ACHN (cell line): Measurements from ENCODE around the gene FCSK.

Source experiments
- DNase-seq: peaks from one replicate; pipeline ENCODE4 v3.0.0-alpha.2; 2015
- in situ Hi-C: cut with HindIII; loops from 2 replicates; pipeline ENCODE4 v1.10.0; 2017; ENCODE audit warnings: low sequenced_read_pairs, low pct_ligation_motif_present, low pct_unique_long_range_greater_than_20kb

Gene FCSK

GRCh38 chr16:70473446-70474319, 19.3 kb downstream of the FCSK start:
- in situ Hi-C loops = no loop called here
- DNase-seq = no peak

- in situ Hi-C loops = no loop called here
Observed at GRCh38 chr16:70474320-70475053, 20.1 kb downstream of the FCSK start.

GRCh38 chr16:70475054-70475871, 20.9 kb downstream of the FCSK start:
- in situ Hi-C loops = no loop called here
- DNase-seq = no peak

More at GRCh38 chr16:70474320-70475053, 20.1 kb downstream of the FCSK start:
- DNase-seq = no peak

GRCh38 chr16:70476272-70477020, 22.1 kb downstream of the FCSK start:
- DNase-seq = peak; percentile 92
- in situ Hi-C loops = no loop called here

GRCh38 chr16:70478169-70478568, 23.8 kb downstream of the FCSK start:
- no peak for DNase-seq
- in situ Hi-C loops = no loop called here

- in situ Hi-C loops = no loop called here
- DNase-seq = no peak
Observed at GRCh38 chr16:70478912-70479341, 24.5 kb downstream of the FCSK start.

GRCh38 chr16:70480127-70481105, 26.0 kb downstream of the FCSK start:
- no peak for DNase-seq
- in situ Hi-C loops = no loop called here

- in situ Hi-C loops = no loop called here
- no peak for DNase-seq
Observed at GRCh38 chr16:70481929-70482536, 27.6 kb downstream of the FCSK start.

- no peak for DNase-seq
- in situ Hi-C loops = no loop called here
Observed at GRCh38 chr16:70482624-70483023, 28.2 kb downstream of the FCSK start.

GRCh38 chr16:70483426-70483825, 29.0 kb downstream of the FCSK start:
- in situ Hi-C loops = no loop called here
- no peak for DNase-seq

- in situ Hi-C loops = no loop called here
- no peak for DNase-seq
Observed at GRCh38 chr16:70484867-70485266, 30.5 kb downstream of the FCSK start.

GRCh38 chr16:70490261-70490660, 35.9 kb downstream of the FCSK start:
- DNase-seq = no peak
- in situ Hi-C loops = no loop called here

GRCh38 chr16:70493802-70494201, 39.4 kb downstream of the FCSK start:
- DNase-seq = no peak
- in situ Hi-C loops = no loop called here

- in situ Hi-C loops = no loop called here
- DNase-seq = no peak
Observed at GRCh38 chr16:70494202-70494770, 39.9 kb downstream of the FCSK start.

GRCh38 chr16:70494777-70495176, 40.4 kb downstream of the FCSK start:
- in situ Hi-C loops = no loop called here
- no peak for DNase-seq

- no peak for DNase-seq
- in situ Hi-C loops = no loop called here
Observed at GRCh38 chr16:70495425-70496182, 41.2 kb downstream of the FCSK start.
